Measurements from ENCODE around the gene HEATR5B. TPM values are rescaled to one million over a fixed set of nuclear protein-coding genes. Genes with fewer than 3 reads are reported as not detected.

The HEATR5B gene
- total and polyA plus RNA-seq, 10 of the 15 experiments (the other 5 are each of a cell fraction or from before 2014, with no cell fraction given), result 4.1 to 34.7 (median 17.7) TPM

DNA sequence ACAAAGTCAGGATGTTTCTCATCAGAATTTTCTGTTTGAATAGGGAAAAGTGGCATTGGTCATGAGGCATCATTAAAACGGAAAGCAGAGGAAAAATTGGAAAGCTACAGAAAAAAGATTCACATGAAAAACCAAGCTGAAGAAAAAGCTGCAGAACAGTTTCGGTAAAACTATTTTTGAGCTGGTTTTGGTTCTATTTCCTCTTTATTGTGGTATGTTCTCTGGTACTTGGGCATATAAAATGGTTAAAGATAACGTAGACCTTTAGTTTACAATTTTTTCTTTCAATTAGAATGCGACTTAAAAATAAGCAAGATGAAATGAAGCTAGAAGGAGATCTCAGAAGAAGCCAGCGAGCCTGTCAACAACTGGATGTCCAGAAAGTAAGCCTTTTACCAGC lies 7.7 kb upstream of the HEATR5B start (continued):
- TF ChIP-seq NFYA (IDR thresholded peaks at IDR 0.05; ENCODE audit: borderline replicate concordance, low read depth, low read length), result no peak
- TF ChIP-seq MEF2A (IDR thresholded peaks at IDR 0.05; ENCODE audit: insufficient read depth, low read depth, low read length), result peak; percentile 95
- TF ChIP-seq, protein P1, sequence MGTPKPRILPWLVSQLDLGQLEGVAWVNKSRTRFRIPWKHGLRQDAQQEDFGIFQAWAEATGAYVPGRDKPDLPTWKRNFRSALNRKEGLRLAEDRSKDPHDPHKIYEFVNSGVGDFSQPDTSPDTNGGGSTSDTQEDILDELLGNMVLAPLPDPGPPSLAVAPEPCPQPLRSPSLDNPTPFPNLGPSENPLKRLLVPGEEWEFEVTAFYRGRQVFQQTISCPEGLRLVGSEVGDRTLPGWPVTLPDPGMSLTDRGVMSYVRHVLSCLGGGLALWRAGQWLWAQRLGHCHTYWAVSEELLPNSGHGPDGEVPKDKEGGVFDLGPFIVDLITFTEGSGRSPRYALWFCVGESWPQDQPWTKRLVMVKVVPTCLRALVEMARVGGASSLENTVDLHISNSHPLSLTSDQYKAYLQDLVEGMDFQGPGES (IDR thresholded peaks at IDR 0.05), result no peak
- TF ChIP-seq CBFB (IDR thresholded peaks at IDR 0.05; ENCODE audit: low read depth), result peak; percentile 39; the same call in 1 of the 2 replicates
- TF ChIP-seq MTA2 (IDR thresholded peaks at IDR 0.05; ENCODE audit: low read depth), result peak; percentile 73
- no peak for TF ChIP-seq ZZZ3 (IDR thresholded peaks at IDR 0.05; ENCODE audit: control insufficient read depth, insufficient read length, low read depth)
- 0 out of 2 replicates have a peak, but pooled peaks have one; percentile 45 for TF ChIP-seq PAX5 (IDR thresholded peaks at IDR 0.05; ENCODE audit: borderline replicate concordance, low read depth, low read length)
- peak; percentile 71; the same call in 1 of the 2 replicates for TF ChIP-seq BCL11A (IDR thresholded peaks at IDR 0.05; ENCODE audit: low read depth, low read length)
- TF ChIP-seq SPI1 (IDR thresholded peaks at IDR 0.05; ENCODE audit: borderline replicate concordance, insufficient read depth, low read depth, low read length), result peak; percentile 71
- TF ChIP-seq, protein P2, sequence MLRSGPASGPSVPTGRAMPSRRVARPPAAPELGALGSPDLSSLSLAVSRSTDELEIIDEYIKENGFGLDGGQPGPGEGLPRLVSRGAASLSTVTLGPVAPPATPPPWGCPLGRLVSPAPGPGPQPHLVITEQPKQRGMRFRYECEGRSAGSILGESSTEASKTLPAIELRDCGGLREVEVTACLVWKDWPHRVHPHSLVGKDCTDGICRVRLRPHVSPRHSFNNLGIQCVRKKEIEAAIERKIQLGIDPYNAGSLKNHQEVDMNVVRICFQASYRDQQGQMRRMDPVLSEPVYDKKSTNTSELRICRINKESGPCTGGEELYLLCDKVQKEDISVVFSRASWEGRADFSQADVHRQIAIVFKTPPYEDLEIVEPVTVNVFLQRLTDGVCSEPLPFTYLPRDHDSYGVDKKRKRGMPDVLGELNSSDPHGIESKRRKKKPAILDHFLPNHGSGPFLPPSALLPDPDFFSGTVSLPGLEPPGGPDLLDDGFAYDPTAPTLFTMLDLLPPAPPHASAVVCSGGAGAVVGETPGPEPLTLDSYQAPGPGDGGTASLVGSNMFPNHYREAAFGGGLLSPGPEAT (IDR thresholded peaks at IDR 0.05; ENCODE audit: low read depth), result peak; percentile 58
- TF ChIP-seq NFIC (IDR thresholded peaks at IDR 0.05; ENCODE audit: low read depth, low read length), result peak; percentile 84
- peak; percentile 72; the same call in 1 of the 2 replicates for TF ChIP-seq TCF7 (IDR thresholded peaks at IDR 0.05; ENCODE audit: borderline replicate concordance)
- 0 out of 2 replicates have a peak, but pooled peaks have one; percentile 2 for TF ChIP-seq RAD21 (IDR thresholded peaks at IDR 0.05; ENCODE audit: insufficient read depth, low read depth, low read length)
- TF ChIP-seq IRF4 (IDR thresholded peaks at IDR 0.05; ENCODE audit: low read depth, low read length), result 0 out of 2 replicates have a peak, but pooled peaks have one; percentile 29
- peak; percentile 74 to 78 for TF ChIP-seq IKZF2 (IDR thresholded peaks at IDR 0.05)
- TF ChIP-seq, protein P3, sequence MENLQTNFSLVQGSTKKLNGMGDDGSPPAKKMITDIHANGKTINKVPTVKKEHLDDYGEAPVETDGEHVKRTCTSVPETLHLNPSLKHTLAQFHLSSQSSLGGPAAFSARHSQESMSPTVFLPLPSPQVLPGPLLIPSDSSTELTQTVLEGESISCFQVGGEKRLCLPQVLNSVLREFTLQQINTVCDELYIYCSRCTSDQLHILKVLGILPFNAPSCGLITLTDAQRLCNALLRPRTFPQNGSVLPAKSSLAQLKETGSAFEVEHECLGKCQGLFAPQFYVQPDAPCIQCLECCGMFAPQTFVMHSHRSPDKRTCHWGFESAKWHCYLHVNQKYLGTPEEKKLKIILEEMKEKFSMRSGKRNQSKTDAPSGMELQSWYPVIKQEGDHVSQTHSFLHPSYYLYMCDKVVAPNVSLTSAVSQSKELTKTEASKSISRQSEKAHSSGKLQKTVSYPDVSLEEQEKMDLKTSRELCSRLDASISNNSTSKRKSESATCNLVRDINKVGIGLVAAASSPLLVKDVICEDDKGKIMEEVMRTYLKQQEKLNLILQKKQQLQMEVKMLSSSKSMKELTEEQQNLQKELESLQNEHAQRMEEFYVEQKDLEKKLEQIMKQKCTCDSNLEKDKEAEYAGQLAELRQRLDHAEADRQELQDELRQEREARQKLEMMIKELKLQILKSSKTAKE (IDR thresholded peaks at IDR 0.05; ENCODE audit: low read depth, poor library complexity, severe bottlenecking), result peak; percentile 75
- peak; percentile 96 for TF ChIP-seq RUNX3 (IDR thresholded peaks at IDR 0.05; ENCODE audit: low read length)
- TF ChIP-seq EP300 (IDR thresholded peaks at IDR 0.05; ENCODE audit: borderline replicate concordance in 1 of 2, control insufficient read depth in 1 of 2, low read depth in 2 of 2, low read length in 2 of 2), result peak; percentile 65 to 72; a peak in 3 of 4 replicates
- 0 out of 2 replicates have a peak, but pooled peaks have one; percentile 23 for TF ChIP-seq NBN (IDR thresholded peaks at IDR 0.05)
- no peak for TF ChIP-seq HDGF (IDR thresholded peaks at IDR 0.05)
- TF ChIP-seq, protein P4, sequence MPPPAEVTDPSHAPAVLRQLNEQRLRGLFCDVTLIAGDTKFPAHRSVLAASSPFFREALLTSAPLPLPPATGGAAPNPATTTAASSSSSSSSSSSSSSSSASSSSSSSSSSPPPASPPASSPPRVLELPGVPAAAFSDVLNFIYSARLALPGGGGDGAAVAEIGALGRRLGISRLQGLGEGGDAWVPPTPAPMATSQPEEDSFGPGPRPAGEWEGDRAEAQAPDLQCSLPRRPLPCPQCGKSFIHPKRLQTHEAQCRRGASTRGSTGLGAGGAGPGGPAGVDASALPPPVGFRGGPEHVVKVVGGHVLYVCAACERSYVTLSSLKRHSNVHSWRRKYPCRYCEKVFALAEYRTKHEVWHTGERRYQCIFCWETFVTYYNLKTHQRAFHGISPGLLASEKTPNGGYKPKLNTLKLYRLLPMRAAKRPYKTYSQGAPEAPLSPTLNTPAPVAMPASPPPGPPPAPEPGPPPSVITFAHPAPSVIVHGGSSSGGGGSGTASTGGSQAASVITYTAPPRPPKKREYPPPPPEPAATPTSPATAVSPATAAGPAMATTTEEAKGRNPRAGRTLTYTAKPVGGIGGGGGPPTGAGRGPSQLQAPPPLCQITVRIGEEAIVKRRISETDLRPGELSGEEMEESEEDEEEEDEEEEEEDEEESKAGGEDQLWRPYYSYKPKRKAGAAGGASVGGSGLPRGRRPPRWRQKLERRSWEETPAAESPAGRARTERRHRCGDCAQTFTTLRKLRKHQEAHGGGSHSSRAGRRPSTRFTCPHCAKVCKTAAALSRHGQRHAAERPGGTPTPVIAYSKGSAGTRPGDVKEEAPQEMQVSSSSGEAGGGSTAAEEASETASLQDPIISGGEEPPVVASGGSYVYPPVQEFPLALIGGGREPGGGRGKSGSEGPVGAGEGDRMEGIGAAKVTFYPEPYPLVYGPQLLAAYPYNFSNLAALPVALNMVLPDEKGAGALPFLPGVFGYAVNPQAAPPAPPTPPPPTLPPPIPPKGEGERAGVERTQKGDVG (CRISPR knock-in tag; IDR thresholded peaks at IDR 0.05), result no peak
- peak; percentile 62; the same call in 1 of the 2 replicates for TF ChIP-seq CREM (IDR thresholded peaks at IDR 0.05; ENCODE audit: low read depth)

Measured in GM12878 (cell line).